HL-60/S4 treated with retinoic acid at 250 ng/mL for 4 days and 3 days (cell line): ENCODE data around the gene INSIG1.

ENCODE experiments used
- in situ Hi-C: fragments of 300-500 bp; cut with MboI; formaldehyde crosslinking; loops from 2 replicates; pipeline ENCODE4 v1.7.0; 2022; ENCODE audit warnings: low sequenced_read_pairs

The INSIG1 gene

DNA sequence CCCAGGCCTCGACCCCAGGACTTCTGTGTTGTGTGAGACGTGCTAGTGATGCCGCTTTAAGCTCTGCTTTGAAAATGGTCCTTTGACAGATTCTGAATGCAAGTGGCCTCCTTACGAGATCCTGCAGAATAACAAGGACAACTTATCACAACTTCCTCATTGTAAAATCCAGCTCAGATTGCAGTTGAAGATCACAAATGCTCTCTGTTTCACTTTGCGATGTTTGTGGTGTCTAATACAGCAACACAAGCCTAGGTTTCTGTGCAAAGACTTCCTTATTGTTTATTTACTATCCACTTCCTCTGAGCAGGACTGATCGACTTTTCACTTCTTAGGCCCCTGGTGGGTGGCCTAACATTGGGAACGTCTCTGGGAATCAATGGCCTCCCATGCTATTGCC lies 31.7 kb upstream of the INSIG1 start:
- in situ Hi-C loops: no loop called here

DNA sequence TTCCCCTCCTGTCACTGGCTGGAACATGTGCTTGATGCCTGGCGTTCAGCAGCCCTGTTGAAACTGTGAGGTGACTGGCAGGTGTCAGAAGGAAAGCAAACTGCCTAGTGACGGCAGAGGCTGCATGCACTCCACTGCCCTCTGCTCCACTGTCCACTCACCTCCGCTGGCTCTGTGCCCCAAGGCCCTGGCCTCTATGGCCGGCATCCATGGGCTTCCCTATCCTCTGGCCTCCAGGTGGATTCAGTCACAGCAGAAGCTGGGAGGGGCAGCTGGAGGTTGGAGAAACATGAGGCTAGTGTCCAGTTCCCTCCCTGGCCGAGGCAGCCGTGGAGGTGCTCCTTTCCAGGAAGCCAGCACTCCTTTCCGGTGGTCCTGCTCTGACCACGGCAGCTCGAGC lies 31.2 kb upstream of the INSIG1 start:
- in situ Hi-C loops: no loop called here

DNA sequence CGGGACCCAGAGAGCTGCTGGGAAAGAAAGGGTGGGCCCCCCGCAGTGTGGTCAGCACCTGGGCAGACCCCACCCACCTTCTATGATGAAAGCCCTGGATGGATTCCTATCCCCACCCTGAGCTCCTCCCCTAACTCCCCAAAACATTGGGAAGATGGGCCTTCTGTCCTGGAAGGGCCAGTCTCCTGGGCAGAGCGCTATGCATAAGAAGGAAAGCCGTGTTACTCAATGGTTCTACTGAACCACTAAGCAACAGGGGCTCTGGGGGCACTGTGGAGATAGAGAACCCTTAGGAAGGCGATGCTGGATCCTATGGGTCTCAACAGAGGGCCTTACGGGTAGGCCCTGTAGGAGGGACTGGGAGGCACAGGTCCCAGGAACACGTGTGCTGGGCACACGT lies 30.7 kb upstream of the INSIG1 start:
- in situ Hi-C loops: no loop called here

DNA sequence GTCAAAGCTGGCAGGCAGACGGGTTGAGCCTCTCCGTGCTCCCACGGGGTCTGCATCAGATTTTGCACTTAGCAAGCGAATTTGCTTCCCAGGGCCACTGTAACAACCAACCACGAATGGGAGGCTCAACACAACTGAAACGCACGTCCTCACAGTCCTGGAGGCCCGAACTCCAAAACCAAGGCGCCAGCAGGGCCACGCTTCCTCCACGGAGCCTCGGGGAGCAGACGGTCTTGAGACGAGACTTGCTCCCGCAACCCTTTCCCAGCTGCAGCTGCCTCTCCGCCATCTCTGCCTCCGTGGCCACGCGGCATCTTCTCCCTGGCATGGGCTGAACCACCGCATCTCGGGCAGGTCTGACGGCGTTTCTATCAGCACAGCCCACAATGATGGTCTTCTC lies 30.2 kb upstream of the INSIG1 start:
- in situ Hi-C loops: no loop called here

DNA sequence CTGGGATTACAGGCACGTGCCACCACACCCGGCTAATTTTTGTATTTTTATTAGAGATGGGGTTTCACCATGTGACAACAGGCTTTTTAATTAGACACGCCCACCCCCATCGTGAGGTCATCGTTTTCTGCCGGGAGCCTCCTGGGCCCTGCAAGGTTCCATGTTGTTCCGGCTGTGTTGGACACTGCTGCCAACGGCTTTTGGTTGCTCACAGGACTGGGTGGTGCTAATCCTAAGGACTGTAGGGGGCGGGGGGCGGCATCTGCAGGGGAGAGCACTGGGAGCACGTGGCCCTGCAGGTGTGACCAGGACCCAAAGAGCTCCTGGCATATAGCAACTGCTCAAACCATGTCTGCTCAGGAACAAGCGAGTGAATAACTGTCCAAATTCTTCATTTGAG lies 29.5 kb upstream of the INSIG1 start:
- in situ Hi-C loops: no loop called here

DNA sequence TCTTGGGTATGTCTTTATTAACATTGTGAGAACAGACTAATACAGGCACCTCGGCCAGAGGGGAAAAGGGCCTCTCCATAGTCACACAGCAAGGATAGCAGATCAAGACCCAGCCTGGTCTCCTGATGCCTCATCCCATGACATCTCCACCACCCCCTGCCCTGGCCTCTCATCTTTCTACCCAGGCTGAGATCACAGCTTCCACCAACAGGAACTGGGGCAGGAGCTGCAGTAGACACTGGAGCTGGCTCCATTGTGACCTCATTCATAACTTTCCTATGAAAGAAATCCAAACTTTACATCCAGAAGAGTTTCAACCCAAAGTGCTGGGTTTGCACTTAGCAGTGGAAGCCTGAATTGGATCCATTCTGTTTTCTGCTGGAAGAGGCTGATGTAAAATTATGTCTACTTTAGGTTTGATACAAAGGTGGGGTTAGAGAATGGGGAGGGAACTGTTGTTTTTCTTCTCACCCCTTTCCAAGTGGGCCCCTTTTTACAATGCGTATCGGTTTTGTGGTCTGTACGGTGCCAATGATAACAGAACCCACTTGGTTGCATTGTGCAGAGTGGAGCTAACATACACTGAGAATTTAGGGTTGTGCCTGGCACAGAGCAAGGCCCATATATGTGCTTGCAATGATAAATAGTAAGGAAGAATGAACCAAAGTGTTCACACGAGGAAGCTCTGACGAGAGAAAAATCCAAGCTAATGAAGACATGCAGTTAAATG lies 28.6 kb upstream of the INSIG1 start:
- in situ Hi-C loops: no loop called here

DNA sequence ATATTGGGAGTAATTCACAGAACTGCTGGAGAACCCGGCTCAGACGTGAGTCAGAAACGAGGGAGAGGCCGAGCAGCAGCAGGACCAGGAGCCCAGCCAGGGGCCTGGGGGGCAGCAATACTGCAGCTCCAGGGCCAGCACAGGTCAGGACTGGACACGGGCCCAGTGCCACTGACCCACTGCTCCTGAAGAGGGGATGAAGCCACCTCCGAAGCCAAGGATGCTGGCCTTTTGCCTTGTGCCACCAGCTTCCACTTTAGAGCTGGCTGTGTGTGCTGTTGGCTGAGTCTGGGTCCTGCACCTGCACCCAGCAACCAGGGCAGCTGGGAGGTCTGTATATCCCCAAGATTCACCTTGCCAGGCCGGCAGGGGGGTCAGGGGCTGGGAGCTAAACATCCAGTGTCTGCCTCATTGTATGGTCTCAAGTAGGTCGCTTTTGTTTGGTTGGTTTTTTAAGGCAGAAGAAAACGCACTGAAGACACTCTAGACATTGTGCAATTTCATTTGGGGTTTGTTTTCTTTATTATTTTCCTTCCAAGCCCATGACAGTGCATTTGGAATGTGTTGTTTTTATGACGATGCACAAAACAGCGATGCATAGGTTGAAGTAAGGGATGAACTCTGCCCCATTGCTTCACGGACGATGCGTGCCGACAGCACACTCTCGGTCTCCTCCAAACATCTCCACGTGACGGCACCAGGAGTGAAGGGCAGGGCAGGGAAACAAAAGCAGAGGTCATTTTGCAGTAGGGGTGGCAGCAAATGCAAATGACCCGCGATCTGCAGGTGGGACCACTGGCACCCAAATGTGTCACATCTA lies 27.7 kb upstream of the INSIG1 start:
- in situ Hi-C loops: no loop called here

DNA sequence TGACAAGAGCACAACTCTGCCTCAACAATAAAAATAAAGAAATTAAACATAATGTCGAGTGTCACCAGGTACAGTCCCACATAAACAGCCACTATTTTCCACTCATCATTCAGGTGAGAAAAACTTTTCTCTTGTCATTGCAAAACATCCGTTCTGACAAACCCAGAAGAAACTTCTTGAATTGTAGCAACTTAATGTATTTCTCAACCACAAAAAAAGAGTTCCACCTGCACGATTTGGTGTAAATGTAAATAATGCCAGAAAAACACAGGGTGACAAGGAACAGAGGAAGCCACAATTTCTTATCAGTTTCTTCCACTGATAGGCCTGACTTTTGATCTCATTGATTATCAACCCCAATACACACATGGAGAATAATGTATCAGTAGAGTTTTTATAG lies 26.8 kb upstream of the INSIG1 start:
- in situ Hi-C loops: no loop called here

DNA sequence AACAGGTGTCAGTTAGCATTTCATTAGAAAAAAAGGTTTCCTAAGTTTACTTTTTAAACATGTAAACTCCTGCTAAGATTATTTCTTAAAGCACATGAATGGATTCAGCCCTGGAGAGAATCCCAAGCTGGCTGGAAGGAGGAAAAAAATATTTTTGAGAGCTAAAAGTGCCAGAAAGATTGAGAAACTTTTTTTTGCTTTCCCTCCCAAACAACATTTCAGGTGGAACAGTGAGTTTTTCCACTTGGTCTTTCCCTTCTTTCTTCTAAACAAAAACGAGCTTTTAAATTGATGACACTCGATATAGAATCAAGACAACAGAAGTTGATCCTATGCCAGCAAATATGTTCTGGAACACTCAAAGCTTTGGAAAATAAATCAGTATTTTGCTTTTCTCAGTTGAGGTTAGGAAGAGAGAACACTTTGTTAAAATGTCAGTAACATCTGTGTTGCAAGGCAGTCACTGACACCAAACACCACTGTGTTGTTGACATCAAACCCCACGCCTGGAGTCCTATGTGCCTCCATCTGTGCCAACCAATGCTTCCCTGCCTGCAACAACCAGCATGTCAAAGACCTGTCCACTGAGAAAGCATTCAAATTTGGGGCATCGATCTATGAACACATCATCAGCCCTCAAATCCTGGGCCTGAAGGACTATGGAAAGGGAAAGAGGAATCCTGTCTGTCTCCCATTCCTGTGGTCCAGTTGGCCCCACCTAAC lies 22.9 kb upstream of the INSIG1 start:
- in situ Hi-C loops: no loop called here

DNA sequence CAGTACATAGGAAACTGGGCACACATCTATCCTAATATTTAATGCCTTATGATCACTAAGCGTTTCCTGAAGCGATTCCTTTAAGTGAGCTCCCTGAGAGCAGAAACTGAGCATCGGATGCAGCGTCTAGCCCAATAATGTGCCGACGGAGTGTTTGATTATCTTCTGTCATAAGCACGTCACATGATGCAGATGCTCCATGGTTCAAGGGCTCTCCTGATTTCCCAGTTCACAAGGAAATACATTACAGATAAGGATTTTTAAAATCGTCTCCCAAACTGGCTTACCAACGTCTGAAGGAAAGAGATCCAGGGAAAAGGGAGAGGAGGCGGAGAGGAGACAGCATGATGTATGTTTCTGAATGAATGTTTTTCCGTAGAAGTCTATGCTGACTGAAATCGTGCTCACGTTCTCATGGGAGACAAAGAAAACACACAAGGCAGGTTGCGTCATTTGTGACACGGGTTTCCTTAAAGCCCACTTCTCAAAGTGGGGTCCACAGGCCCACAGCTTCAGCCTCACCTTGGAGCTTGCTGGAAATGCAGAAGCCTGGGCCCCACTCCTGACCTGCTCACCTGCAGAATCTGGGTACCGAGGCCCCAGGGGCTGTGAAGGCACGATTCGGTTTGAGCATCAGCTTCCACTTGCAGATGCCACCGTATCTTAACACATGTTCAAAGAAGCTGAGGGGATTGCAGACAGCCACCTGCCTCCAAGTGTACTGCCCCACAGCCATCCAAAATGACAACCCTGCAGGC lies 21.5 kb upstream of the INSIG1 start:
- in situ Hi-C loops: no loop called here

DNA sequence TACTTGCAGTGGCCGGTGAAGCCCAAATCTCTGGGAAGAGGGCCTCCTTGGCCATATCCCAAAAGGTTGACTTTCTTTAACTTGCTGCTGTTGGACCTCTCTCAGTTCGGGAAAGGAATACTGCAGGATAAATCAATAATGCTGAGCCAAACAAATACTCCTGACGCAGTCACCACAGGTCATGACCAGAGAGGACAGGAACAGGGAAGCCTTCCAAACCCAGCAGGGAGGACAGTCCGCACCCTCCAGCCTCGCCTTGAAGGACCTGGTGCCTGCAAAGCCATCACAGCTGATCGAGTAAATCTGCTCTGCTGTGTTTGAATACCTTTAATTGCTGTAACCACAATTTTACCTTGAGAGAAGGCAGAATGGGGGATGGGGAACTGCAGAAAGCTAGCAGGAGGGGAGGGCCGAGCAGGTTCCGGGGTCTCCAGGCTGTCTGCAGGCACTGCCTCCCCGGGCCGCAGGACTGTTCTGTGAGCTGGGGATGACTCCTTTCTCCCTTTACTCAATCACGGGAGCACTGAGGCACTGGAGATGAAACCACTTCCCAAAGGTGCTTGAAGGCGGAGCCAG lies 20.8 kb upstream of the INSIG1 start:
- in situ Hi-C loops: no loop called here

DNA sequence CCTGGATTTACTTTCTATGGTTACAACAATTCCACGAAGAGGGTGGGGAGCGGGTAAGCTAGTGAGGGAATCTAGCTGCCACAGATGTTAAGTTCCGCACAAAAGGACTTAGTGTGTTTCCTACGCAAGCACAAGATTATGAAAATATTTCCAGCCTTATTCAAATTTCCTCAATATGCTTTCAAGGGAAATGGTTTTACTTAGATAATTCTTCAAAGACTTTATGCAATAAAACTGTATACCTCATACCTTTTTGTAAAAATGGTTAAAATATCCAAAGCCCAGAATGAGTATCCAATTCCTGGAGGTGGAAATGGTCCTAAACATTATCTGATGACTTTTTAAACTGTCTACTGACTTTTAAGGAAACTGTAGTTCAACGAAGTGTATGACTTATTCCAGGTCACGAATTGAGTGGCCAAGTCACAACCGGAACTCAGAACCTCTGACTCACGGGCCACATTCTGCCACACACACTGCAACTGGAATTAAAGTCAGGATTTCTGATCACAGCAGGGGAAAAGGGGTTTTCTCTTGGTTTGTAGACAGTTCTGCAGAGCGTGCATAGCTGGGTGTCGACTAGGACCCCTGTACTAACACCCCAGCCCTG lies 20.2 kb upstream of the INSIG1 start:
- in situ Hi-C loops: no loop called here

DNA sequence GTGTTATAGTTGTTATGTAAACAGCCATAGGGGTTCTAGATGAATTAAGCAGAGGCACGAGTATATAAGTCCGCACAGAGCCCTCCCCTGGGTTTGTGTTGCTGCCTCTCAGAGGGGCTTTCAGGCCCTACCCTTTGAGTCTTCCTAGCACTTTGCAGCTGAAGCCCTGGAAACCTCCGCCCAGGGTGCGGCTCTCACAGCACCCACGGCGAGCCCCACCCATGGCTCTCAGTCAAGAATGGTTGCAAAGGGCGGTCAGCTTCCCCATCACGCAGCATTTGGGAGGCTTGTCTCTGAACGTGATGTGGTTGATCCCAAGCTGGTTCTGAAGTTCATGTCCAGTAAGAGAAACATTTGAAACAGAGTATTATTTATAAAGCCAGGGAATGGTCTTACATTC lies 18.8 kb upstream of the INSIG1 start:
- in situ Hi-C loops: no loop called here

DNA sequence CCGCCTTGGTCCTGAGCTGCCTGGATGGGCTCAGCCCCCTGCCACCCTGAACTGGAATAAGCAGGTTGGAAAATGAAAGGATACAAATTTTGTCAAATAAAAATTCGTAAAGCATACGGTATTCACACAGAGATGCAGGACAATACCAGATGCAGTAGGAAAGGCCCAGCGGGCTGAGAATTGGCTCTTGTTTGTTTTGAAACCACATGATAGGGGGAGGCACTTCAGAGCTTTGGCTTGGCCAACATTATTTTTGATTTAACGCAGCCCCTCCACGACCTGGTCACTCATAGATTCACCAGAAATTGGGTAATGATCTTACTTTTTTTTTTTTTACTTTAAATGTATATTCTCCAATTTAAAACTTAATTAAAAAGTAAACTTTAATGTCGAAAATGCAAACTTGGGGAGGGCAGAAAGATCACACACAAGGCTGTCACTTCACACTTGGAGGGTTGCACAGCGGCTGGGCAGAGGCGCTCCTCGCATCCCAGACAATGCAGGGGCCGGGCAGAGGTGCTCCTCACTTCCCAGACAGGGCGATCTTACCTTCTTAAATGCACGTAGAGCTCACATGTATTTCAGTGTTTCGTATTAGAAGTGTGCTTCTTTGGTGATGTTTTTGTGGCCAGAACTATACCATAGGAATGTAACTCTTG lies 17.8 kb upstream of the INSIG1 start:
- in situ Hi-C loops: no loop called here

DNA sequence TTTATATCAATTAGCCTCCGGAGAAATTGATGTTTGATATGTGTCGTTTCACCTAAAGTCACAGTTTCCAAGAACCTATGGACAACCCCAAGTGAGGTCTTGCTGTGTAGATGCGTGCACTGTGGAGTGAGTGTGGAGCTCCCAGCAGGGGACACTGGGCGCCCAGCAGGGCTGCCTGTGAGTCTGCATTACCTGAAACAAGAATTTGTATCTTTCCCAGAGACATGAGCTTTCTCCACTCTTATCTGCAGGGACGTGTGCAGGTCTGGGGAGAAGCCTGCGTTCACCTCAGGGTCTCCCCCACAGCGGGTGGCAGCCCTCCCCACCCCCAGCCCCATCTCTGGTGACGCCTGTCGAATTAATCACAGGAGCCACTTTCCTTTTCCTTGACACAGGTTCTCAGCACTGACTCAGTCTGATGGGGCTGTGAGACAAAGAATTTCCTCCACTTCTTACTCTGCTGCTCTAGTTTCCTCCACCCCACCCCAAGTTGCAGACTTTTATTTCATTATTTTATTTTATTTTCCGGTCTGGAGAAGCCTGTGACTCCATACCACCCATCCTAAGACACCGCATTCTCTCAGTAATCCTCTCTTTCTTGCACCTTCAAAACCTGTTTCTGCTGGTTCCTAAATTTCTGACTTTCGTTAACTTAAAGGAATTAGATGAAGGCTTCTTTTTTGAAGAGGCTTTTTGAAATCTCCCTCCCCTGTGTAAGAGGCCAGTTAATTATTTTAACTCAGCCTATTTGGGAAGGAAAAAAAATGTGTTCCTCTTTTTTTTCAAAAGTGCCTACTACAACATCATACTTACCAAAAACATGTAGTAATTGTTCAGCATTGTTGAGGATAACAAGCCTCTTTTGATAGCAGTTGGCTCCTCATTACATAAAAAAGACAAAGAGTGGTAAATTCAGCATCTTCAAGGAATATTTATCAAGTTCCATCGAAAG lies 17.0 kb upstream of the INSIG1 start:
- in situ Hi-C loops: no loop called here

DNA sequence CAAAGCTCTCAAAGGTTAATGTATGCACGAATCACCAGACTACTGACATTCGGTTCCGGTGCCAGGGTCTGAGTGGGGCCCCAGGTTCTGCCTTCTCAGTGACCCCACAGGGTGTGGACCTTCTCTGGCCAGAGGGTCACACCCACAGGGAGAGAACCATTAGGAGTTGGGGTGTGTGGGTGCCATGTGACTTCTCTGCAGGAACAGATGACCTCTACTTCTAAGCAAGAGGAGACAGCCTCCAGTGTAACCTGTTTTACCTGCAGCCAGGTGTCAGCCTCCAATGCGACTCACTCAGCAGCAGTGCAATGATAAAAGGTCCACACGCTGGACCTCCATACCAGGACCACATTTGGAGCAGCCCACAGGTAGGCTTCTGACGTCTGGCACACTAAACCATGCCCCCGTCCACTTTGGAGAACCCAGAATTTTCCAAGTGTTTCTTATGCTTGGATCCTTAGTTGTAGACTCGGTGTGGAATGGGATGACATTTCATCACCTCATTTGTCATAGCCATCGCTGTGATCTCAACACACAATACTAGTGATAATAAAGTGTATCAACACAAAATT lies 16.2 kb upstream of the INSIG1 start:
- in situ Hi-C loops: no loop called here

DNA sequence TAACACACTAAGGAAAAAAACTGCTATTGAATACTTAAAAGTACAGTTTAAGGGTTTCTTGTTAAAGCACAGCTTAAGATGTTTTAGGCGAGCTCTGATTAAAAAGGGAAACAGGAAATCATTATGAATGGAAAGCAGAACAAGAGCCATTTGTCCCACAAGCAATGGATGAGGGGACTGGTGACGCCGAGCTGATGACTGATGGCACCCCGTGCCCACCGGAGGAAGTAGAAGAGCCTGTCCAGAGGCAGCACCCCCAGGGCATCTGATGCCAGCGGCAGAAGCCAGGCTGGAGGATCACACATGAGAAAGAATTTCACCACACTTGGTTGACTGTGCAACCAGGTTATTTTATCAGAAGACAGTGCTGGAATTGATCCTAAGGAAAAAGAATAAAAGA lies 15.0 kb upstream of the INSIG1 start:
- in situ Hi-C loops: no loop called here

DNA sequence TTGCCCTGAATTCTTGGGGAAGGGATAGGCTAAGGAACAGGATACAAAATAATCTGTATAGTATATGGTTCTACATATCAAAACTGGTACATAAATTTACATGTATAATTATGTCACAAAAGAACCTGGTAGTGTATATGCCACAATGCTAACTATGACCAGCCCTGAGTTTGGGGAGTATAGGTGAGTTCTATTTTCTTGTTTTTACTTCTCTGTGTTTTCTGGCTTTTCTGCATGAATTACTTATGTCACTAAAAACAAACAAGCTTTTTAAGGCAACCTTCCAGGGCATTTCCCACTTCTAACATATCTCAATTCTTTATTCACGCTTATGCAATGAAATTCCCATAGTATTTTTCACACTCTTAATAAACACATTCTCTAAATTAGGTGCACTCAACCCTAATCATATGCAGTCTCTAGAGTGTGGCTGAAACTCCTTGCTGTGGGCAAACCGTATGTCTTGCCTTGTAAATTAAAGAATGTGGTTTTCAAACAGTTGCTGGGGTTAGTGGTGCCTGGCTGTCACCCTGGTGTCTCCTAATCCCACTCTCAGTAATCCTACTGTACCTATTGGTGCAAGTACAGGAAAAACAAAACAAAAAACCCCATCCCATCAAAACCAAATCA lies 14.0 kb upstream of the INSIG1 start:
- in situ Hi-C loops: no loop called here
